ENCODE measurements around the gene F2R.
"Not testable (repeated sequence)": the region's sequence is repeated elsewhere in the genome, so short reads cannot be mapped to it uniquely, and the experiment has no call there.

DNA sequence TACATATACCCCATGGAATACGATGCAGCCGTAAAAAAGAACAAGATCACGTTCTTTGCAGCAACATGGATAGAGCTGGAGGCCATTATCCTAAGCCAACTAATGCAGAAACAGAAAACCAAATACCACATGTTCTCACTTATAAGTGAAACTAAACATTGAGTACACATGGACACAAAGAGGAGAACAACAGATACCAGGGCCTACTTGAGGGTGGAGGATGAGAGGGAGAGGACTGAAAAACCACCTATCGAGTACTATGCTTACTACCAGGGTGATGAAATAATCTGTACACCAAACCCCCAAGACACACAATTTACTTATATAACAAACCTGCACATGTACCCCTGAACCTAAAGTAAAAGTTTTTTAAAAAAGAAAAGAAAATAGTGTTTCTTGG lies 25.6 kb downstream of the F2R start:
- TF ChIP-seq, protein P1, sequence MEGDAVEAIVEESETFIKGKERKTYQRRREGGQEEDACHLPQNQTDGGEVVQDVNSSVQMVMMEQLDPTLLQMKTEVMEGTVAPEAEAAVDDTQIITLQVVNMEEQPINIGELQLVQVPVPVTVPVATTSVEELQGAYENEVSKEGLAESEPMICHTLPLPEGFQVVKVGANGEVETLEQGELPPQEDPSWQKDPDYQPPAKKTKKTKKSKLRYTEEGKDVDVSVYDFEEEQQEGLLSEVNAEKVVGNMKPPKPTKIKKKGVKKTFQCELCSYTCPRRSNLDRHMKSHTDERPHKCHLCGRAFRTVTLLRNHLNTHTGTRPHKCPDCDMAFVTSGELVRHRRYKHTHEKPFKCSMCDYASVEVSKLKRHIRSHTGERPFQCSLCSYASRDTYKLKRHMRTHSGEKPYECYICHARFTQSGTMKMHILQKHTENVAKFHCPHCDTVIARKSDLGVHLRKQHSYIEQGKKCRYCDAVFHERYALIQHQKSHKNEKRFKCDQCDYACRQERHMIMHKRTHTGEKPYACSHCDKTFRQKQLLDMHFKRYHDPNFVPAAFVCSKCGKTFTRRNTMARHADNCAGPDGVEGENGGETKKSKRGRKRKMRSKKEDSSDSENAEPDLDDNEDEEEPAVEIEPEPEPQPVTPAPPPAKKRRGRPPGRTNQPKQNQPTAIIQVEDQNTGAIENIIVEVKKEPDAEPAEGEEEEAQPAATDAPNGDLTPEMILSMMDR (conservative IDR thresholded peaks at IDR 0.05) = not testable (repeated sequence)
- not testable (repeated sequence) for TF ChIP-seq EZH2 (IDR thresholded peaks at IDR 0.05; ENCODE audit: low read depth)

All from PC-9 (cell line).